LNCaP clone FGC (cell line): ENCODE measurements around the gene TMEM117.

ENCODE experiments used
- DNase-seq: peaks from one replicate; pipeline ENCODE4 v3.0.0-alpha.2; 2011; ENCODE audit warnings: low read depth
- H3K4me3 ChIP-seq: 2 replicates; pipeline ENCODE4 v1.5.1; 2011; ENCODE audit warnings: mild to moderate bottlenecking, low read depth, low read length, control low read depth
- TF ChIP-seq, protein P1 (sequence below): IDR thresholded peaks from 2 replicates; pipeline ENCODE4 v1.5.1; 2012; ENCODE audit warnings: mild to moderate bottlenecking; ENCODE audit not compliant: control insufficient read depth, insufficient read depth; ENCODE audit errors: extremely low read depth

Gene TMEM117

DNA sequence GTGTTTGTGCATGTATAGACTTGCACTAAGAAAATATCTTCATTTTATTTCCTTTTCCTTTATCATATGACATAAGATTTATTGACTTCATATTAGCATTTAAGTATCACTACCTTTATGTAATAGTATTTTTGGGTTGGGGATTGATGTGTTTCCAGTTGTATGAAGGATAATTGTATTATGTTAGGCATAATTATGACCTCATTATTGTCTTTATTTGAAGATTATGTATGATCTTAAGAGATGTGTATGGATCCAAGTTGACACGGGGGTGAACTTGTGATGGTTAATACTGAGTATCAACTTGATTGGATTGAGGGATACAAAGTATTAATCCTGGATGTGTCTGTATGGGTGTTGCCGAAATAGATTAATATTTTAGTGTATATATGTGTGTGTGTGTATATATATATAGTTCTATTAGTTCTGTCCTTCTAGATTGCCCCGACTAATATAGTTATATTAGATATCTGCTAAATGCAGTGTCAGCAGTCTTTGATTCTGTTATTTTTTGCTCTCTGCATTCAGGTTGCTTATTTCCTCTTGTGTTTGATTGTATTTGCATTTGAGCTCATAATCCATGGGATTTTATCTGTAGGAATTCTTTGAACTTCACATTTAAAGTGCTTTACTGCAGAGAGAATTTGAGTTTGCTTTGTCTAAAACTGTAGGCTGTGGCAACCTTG, 211.0 kb downstream of the TMEM117 start:
- TF ChIP-seq, protein P1, sequence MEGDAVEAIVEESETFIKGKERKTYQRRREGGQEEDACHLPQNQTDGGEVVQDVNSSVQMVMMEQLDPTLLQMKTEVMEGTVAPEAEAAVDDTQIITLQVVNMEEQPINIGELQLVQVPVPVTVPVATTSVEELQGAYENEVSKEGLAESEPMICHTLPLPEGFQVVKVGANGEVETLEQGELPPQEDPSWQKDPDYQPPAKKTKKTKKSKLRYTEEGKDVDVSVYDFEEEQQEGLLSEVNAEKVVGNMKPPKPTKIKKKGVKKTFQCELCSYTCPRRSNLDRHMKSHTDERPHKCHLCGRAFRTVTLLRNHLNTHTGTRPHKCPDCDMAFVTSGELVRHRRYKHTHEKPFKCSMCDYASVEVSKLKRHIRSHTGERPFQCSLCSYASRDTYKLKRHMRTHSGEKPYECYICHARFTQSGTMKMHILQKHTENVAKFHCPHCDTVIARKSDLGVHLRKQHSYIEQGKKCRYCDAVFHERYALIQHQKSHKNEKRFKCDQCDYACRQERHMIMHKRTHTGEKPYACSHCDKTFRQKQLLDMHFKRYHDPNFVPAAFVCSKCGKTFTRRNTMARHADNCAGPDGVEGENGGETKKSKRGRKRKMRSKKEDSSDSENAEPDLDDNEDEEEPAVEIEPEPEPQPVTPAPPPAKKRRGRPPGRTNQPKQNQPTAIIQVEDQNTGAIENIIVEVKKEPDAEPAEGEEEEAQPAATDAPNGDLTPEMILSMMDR = no peak
- H3K4me3 ChIP-seq = no peak overlapping the region
- DNase-seq = no peak

- no peak overlapping the region for H3K4me3 ChIP-seq
- no peak for DNase-seq
- TF ChIP-seq, protein P1 = no peak
Measured at GRCh38 chr12:44052554-44052953, 216.7 kb downstream of the TMEM117 start.

GRCh38 chr12:44053549-44054127, 217.8 kb downstream of the TMEM117 start:
- no peak overlapping the region for H3K4me3 ChIP-seq
- no peak for DNase-seq
- TF ChIP-seq, protein P1 = no peak

GRCh38 chr12:44054281-44054680, 218.4 kb downstream of the TMEM117 start:
- TF ChIP-seq, protein P1 = no peak
- no peak for DNase-seq
- H3K4me3 ChIP-seq = no peak overlapping the region

GRCh38 chr12:44058366-44058765, 222.5 kb downstream of the TMEM117 start:
- TF ChIP-seq, protein P1 = no peak
- no peak for DNase-seq
- H3K4me3 ChIP-seq = no peak overlapping the region

DNA sequence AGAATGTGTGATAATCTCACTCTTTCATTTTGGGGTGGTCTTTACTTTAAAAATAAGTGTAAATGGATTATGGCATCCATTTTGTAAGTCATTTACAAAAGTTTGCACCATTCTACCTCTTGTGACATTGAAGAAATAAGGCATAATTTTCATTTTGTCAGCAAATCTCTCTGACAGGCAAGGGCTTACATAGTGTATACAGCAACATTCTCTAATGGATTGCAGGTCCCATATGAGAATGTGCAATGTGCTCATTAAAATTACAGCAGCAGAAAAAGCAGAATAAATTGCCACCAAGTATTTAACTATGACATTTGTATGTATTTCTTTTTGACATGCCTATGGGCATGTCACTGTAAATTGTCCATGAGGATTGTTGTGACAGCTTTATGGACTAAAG, 223.6 kb downstream of the TMEM117 start:
- no peak for DNase-seq
- H3K4me3 ChIP-seq = no peak overlapping the region
- TF ChIP-seq, protein P1 = no peak

- DNase-seq = no peak
- TF ChIP-seq, protein P1 = no peak
- no peak overlapping the region for H3K4me3 ChIP-seq
Measured at GRCh38 chr12:44063671-44064070, 227.8 kb downstream of the TMEM117 start.
